A549 (cell line): ENCODE results near the gene CLC. TPM values are rescaled to one million over a fixed set of nuclear protein-coding genes. Genes with fewer than 3 reads are reported as not detected.

Source experiments
- ATAC-seq, 2 experiments: fragments of 200-7000 bp in 1 of 2; fragments of >200 bp in 1 of 2; cut with Nextera tagmentation in 1 of 2; cut with Tn5 transposase in 1 of 2; 3 replicates each; pipeline versions ENCODE4 v1.8.0 to v1.9.1; 2018 to 2020; ENCODE audit warnings: mild to moderate bottlenecking in 1 of 2, moderate library complexity in 1 of 2
- CTCF ChIA-PET: fragments of 300-600 bp; sonication (Branson Sonifier 250); formaldehyde crosslinking; extraction: SDS; loops from one replicate; lab custom pipeline; 2021; ENCODE audit warnings: antibody characterized with exemption, inconsistent platforms; lab: Yijun Ruan, JAX
- POLR2A ChIA-PET: fragments of 350-600 bp; formaldehyde crosslinking; extraction: SDS; loops from one replicate; lab custom pipeline; 2021; ENCODE audit warnings: antibody characterized with exemption, inconsistent platforms; lab: Yijun Ruan, JAX
- DNase-seq, 2 experiments: peaks; one replicate each; pipeline versions ENCODE4 v3.0.0 to v3.0.0-alpha.2; 2011 to 2016; ENCODE audit warnings: low read depth in 1 of 2, low spot score in 1 of 2
- FAIRE-seq: peaks from 2 replicates; lab custom pipeline; 2011; peaks lifted over from hg19 to GRCh38; lab: Jason Lieb, UNC
- H3K27ac ChIP-seq, 2 experiments: fragments of >200 bp; sonication (Bioruptor Twin); formaldehyde crosslinking; 3 replicates each; pipeline ENCODE4 v1.5.1; 2016 to 2017
- H3K4me1 ChIP-seq: fragments of >200 bp; sonication (Bioruptor Twin); formaldehyde crosslinking; 3 replicates; pipeline ENCODE4 v1.6.1; 2016
- H3K4me2 ChIP-seq: fragments of >200 bp; sonication (Bioruptor Twin); formaldehyde crosslinking; 3 replicates; pipeline ENCODE4 v1.6.1; 2016
- H3K4me3 ChIP-seq: fragments of >200 bp; sonication (Bioruptor Twin); formaldehyde crosslinking; 3 replicates; pipeline ENCODE4 v1.5.1; 2016
- H3K9me3 ChIP-seq: fragments of >200 bp; sonication (Bioruptor Twin); formaldehyde crosslinking; 3 replicates; pipeline ENCODE4 v1.6.1; 2016
- CBX8 ChIP-seq: fragments of 200-600 bp; sonication (generic); IDR thresholded peaks from 2 replicates; pipeline ENCODE4 v1.6.1; 2016
- CEBPB ChIP-seq, 2 experiments: fragments of >200 bp in 1 of 2; sonication (Bioruptor Twin) in 1 of 2; formaldehyde crosslinking in 1 of 2; IDR thresholded peaks; 2 replicates each; pipeline ENCODE4 v1.6.1; 2012 to 2016
- CHD2 ChIP-seq: fragments of 150-350 bp; IDR thresholded peaks from 2 replicates; pipeline ENCODE4 v1.6.1; 2014; ENCODE audit warnings: low read length; ENCODE audit not compliant: partially characterized antibody
- CHD4 ChIP-seq: fragments of 200-600 bp; sonication (generic); IDR thresholded peaks from 2 replicates; pipeline ENCODE4 v1.6.1; 2016; ENCODE audit warnings: antibody characterized with exemption, mild to moderate bottlenecking, borderline replicate concordance
- EHMT2 ChIP-seq: fragments of 200-600 bp; sonication (generic); IDR thresholded peaks from 2 replicates; pipeline ENCODE4 v1.6.1; 2016; ENCODE audit warnings: antibody characterized with exemption, low read depth, mild to moderate bottlenecking, moderate library complexity
- EP300 ChIP-seq, 2 experiments: fragments of >200 bp; sonication (Bioruptor Twin); formaldehyde crosslinking; IDR thresholded peaks; 2 replicates in 1 of 2; 3 replicates in 1 of 2; pipeline ENCODE4 v1.6.1; 2016 to 2017
- ESRRA ChIP-seq: fragments of 150-350 bp; IDR thresholded peaks from 2 replicates; pipeline ENCODE4 v1.6.1; 2014; ENCODE audit warnings: mild to moderate bottlenecking, low read length, borderline replicate concordance
- FOSB ChIP-seq: fragments of 250-450 bp; sonication (Bioruptor Pico); IDR thresholded peaks from 2 replicates; pipeline ENCODE4 v1.5.0; 2020; ENCODE audit warnings: mild to moderate bottlenecking, moderate library complexity
- FOXS1 ChIP-seq: fragments of 250-450 bp; sonication (Bioruptor Pico); IDR thresholded peaks from 2 replicates; pipeline ENCODE4 v1.5.0; 2020; ENCODE audit warnings: mild to moderate bottlenecking, moderate library complexity
- GATA3 ChIP-seq: IDR thresholded peaks from 2 replicates; pipeline ENCODE4 v1.6.1; 2012; ENCODE audit warnings: borderline replicate concordance
- HDAC2 ChIP-seq: fragments of 200-600 bp; sonication (generic); IDR thresholded peaks from 2 replicates; pipeline ENCODE4 v1.6.1; 2016
- JUNB ChIP-seq: fragments of >200 bp; sonication (Bioruptor Twin); formaldehyde crosslinking; IDR thresholded peaks from 2 replicates; pipeline ENCODE4 v1.6.1; 2016
- NFE2L2 ChIP-seq: fragments of 150-350 bp; conservative IDR thresholded peaks from 2 replicates; pipeline ENCODE4 v1.6.1; 2014; ENCODE audit warnings: low read length
- PHF8 ChIP-seq: fragments of 200-600 bp; sonication (generic); IDR thresholded peaks from 2 replicates; pipeline ENCODE4 v1.6.1; 2016; ENCODE audit warnings: low read depth, mild to moderate bottlenecking, antibody characterized with exemption, moderate library complexity, borderline replicate concordance
- RARB ChIP-seq: fragments of 250-450 bp; sonication (Bioruptor Pico); IDR thresholded peaks from 2 replicates; pipeline ENCODE4 v1.8.0; 2021; ENCODE audit warnings: mild to moderate bottlenecking, moderate library complexity
- RCOR1 ChIP-seq: fragments of 150-350 bp; IDR thresholded peaks from 2 replicates; pipeline ENCODE4 v1.6.1; 2014; ENCODE audit warnings: antibody characterized with exemption, low read length, low read depth
- RFX5 ChIP-seq: fragments of 450-650 bp; IDR thresholded peaks from 2 replicates; pipeline ENCODE4 v1.7.1; 2014; ENCODE audit warnings: antibody characterized with exemption, mild to moderate bottlenecking, moderate library complexity
- RNF2 ChIP-seq: fragments of 200-600 bp; sonication (generic); IDR thresholded peaks from 2 replicates; pipeline ENCODE4 v1.6.1; 2016; ENCODE audit warnings: low read depth, mild to moderate bottlenecking, antibody characterized with exemption, moderate library complexity, borderline replicate concordance
- SMC3 ChIP-seq: fragments of >200 bp; sonication (Bioruptor Twin); formaldehyde crosslinking; IDR thresholded peaks from 3 replicates; pipeline ENCODE4 v1.6.1; 2018; ENCODE audit warnings: inconsistent platforms
- ZSCAN20 ChIP-seq: fragments of 250-450 bp; sonication (Bioruptor Pico); IDR thresholded peaks from 2 replicates; pipeline ENCODE4 v1.8.0; 2022; ENCODE audit warnings: mild to moderate bottlenecking, moderate library complexity
- WGBS: methylation state at CpG from one replicate; pipeline ENCODE4 v1.1.6; 2017; ENCODE audit errors: missing lambda C conversion rate; 5-methylcytosine and 5-hydroxymethylcytosine counted together
- polyA plus RNA-seq, 4 experiments: library from polyadenylated mRNA; depleted of rRNA in 3 of 4; stranded (reverse); fragments of >200 nt; fragmentation: RNase III in 1 of 4; extraction: RNeasy Plus Mini Kit Qiagen cat#74134 plus additional on column Dnase treatment in 1 of 4; gene quantifications; 2 replicates in 3 of 4; 3 replicates in 1 of 4; pipeline ENCODE4 v1.2.3, GENCODE V29; 2011 to 2017
- TF ChIP-seq, protein P1 (sequence below): fragments of 250-450 bp; sonication (Bioruptor Pico); IDR thresholded peaks from 2 replicates; pipeline ENCODE4 v1.5.0; 2021; ENCODE audit warnings: mild to moderate bottlenecking, moderate library complexity, borderline replicate concordance
- TF ChIP-seq, protein P2 (sequence below): fragments of 150-350 bp; IDR thresholded peaks from 2 replicates; pipeline ENCODE4 v1.6.1; 2014; ENCODE audit warnings: low read depth, mild to moderate bottlenecking, low read length
- TF ChIP-seq, protein P3 (sequence below): fragments of 450-650 bp; IDR thresholded peaks from 2 replicates; pipeline ENCODE4 v1.6.1; 2014; ENCODE audit warnings: antibody characterized with exemption
- TF ChIP-seq, protein P4 (sequence below): fragments of 250-450 bp; sonication (Bioruptor Pico); IDR thresholded peaks from 2 replicates; pipeline ENCODE4 v1.5.0; 2020; ENCODE audit warnings: low read depth, mild to moderate bottlenecking, moderate library complexity
- TF ChIP-seq, protein P5 (sequence below): IDR thresholded peaks from 2 replicates; pipeline ENCODE4 v1.6.1; 2012

CLC gene
- polyA plus RNA-seq, 2 of the 4 experiments (the other 2 are of a cell fraction): not detected

DNA sequence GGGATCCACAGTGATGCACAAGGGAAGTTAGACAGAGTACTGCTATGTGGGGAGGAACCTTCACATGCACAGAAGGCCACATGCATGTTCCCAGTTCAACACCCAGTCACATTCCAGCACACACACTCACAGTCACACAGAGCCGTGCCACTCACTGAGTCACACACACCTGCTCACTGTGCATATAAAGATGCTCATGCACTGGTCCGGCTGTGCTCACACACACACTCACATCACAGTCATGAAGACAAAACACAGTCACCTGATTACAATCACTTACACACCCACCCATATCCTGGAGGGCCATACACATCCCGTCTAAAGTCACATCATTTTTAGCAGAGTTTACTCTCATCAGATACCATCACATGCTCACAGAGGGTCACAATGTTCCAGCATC lies 478 bp downstream of the CLC start:
- no peaks in the 10 kb centered on the region for H3K4me1 ChIP-seq
- H3K4me3 ChIP-seq: no peak overlapping the region
- 12% methylated on average over 3 of the region's 3 CpGs for WGBS
- no peak for FAIRE-seq
- no peak for TF ChIP-seq NFE2L2
- TF ChIP-seq, protein P1, sequence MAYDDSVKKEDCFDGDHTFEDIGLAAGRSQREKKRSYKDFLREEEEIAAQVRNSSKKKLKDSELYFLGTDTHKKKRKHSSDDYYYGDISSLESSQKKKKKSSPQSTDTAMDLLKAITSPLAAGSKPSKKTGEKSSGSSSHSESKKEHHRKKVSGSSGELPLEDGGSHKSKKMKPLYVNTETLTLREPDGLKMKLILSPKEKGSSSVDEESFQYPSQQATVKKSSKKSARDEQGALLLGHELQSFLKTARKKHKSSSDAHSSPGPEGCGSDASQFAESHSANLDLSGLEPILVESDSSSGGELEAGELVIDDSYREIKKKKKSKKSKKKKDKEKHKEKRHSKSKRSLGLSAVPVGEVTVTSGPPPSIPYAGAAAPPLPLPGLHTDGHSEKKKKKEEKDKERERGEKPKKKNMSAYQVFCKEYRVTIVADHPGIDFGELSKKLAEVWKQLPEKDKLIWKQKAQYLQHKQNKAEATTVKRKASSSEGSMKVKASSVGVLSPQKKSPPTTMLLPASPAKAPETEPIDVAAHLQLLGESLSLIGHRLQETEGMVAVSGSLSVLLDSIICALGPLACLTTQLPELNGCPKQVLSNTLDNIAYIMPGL: no peak
- no peak for TF ChIP-seq SMC3
- no peak for TF ChIP-seq CBX8
- no peak for TF ChIP-seq PHF8
- no peak for TF ChIP-seq RCOR1
- TF ChIP-seq, protein P2, sequence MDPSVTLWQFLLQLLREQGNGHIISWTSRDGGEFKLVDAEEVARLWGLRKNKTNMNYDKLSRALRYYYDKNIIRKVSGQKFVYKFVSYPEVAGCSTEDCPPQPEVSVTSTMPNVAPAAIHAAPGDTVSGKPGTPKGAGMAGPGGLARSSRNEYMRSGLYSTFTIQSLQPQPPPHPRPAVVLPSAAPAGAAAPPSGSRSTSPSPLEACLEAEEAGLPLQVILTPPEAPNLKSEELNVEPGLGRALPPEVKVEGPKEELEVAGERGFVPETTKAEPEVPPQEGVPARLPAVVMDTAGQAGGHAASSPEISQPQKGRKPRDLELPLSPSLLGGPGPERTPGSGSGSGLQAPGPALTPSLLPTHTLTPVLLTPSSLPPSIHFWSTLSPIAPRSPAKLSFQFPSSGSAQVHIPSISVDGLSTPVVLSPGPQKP: no peak
- no peak for TF ChIP-seq FOSB (CRISPR knock-in tag)
- TF ChIP-seq, protein P3, sequence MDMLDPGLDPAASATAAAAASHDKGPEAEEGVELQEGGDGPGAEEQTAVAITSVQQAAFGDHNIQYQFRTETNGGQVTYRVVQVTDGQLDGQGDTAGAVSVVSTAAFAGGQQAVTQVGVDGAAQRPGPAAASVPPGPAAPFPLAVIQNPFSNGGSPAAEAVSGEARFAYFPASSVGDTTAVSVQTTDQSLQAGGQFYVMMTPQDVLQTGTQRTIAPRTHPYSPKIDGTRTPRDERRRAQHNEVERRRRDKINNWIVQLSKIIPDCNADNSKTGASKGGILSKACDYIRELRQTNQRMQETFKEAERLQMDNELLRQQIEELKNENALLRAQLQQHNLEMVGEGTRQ: no peak
- no peak for TF ChIP-seq FOXS1 (CRISPR knock-in tag)
- no peak for TF ChIP-seq GATA3
- TF ChIP-seq, protein P4, sequence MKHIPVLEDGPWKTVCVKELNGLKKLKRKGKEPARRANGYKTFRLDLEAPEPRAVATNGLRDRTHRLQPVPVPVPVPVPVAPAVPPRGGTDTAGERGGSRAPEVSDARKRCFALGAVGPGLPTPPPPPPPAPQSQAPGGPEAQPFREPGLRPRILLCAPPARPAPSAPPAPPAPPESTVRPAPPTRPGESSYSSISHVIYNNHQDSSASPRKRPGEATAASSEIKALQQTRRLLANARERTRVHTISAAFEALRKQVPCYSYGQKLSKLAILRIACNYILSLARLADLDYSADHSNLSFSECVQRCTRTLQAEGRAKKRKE (CRISPR knock-in tag): no peak
- no peak for TF ChIP-seq ZSCAN20 (CRISPR knock-in tag)
- TF ChIP-seq CHD4: no peak
- TF ChIP-seq HDAC2: no peak
- TF ChIP-seq JUNB: no peak
- no peak for TF ChIP-seq RFX5
- POLR2A ChIA-PET: no interaction called here
- no peaks in the 10 kb centered on the region for H3K9me3 ChIP-seq
- DNase-seq: no peak
- H3K27ac ChIP-seq: no peak overlapping the region
- no peak overlapping the region for H3K4me2 ChIP-seq
- CTCF ChIA-PET: no interaction called here
- peak; percentile 14 to 21; a peak in 3 of 6 replicates for ATAC-seq

DNA sequence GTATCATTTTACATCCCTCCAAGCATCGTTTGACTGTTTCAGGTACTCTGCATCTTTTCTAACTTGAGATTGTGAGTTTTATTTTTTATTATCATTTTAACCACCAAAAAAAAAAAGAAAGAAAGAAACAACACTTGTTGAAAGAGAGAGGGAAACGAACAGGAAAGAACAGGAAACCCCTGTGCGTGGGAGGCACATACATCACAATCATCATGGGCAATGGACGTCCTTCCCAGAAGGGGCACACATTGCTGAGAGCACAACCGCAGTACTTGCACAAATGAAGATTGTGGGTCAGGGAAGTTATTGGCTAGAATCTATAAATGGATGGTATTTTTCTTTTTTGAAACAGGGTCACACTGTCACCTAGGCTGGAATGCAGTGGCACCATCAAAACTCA lies 1.7 kb downstream of the CLC start:
- no peaks in the 10 kb centered on the region for H3K9me3 ChIP-seq
- H3K27ac ChIP-seq: no peak overlapping the region
- DNase-seq (no peak), ATAC-seq (no peak), FAIRE-seq (no peak)
- POLR2A ChIA-PET: no interaction called here
- 33% methylated on average over 5 of the region's 5 CpGs for WGBS
- H3K4me1 ChIP-seq: no peaks in the 10 kb centered on the region
- no peak overlapping the region for H3K4me2 ChIP-seq
- CTCF ChIA-PET: interaction anchor here (0.7 to 1.5 kb wide), 3 partner anchors 22 to 235 kb away, joined by 3 to 5 read pairs (median 3); partner anchors contain the start of gene PSMC4
- H3K4me3 ChIP-seq: no peak overlapping the region
- TF ChIP-seq ESRRA (no peak), CHD4 (no peak), SMC3 (no peak), EHMT2 (no peak), ZSCAN20 (CRISPR knock-in tag) (no peak), GATA3 (no peak), RARB (CRISPR knock-in tag) (no peak), EP300 (IDR thresholded peaks at IDR 0.05) (no peak), CHD2 (no peak), RNF2 (no peak), CEBPB (IDR thresholded peaks at IDR 0.05) (no peak), RFX5 (no peak)
- TF ChIP-seq, protein P5, sequence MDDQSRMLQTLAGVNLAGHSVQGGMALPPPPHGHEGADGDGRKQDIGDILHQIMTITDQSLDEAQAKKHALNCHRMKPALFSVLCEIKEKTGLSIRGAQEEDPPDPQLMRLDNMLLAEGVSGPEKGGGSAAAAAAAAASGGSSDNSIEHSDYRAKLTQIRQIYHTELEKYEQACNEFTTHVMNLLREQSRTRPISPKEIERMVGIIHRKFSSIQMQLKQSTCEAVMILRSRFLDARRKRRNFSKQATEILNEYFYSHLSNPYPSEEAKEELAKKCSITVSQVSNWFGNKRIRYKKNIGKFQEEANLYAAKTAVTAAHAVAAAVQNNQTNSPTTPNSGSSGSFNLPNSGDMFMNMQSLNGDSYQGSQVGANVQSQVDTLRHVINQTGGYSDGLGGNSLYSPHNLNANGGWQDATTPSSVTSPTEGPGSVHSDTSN: no peak
- TF ChIP-seq, protein P3: no peak
- TF ChIP-seq, protein P2: no peak
